PFSK-1 (cell line): ENCODE data around the gene KCNN4.
A peak's percentile ranks its signal among the peaks of the same experiment; 100 is the strongest.

ENCODE experiments used
- FOXP2 ChIP-seq: optimal IDR thresholded peaks from 2 replicates; pipeline ENCODE3; 2011; ENCODE audit warnings: borderline replicate concordance, control low read depth, inconsistent platforms; ENCODE audit not compliant: insufficient read depth; ENCODE audit errors: extremely low read length, extremely low read depth
- POLR2AphosphoS5 ChIP-seq: IDR thresholded peaks from 2 replicates; pipeline ENCODE4 v1.6.1; 2012; ENCODE audit warnings: low read depth, mild to moderate bottlenecking, control low read depth, low read length, moderate library complexity
- SIN3A ChIP-seq: IDR thresholded peaks from 2 replicates; pipeline ENCODE4 v1.6.1; 2012; ENCODE audit warnings: mild to moderate bottlenecking, low read length, moderate library complexity, borderline replicate concordance; ENCODE audit not compliant: insufficient read depth
- TAF1 ChIP-seq: IDR thresholded peaks from 2 replicates; pipeline ENCODE4 v1.6.1; 2012; ENCODE audit warnings: low read length, control low read depth, borderline replicate concordance; ENCODE audit not compliant: insufficient read depth
- TF ChIP-seq, protein P1 (sequence below), 2 experiments: IDR thresholded peaks; 2 replicates each; pipeline versions ENCODE4 v1.6.1 to v1.8.0; 2011 to 2012; ENCODE audit warnings: low read depth in 2 of 2, low read length in 2 of 2, control low read depth in 1 of 2, inconsistent platforms in 1 of 2, mild to moderate bottlenecking in 1 of 2, moderate library complexity in 1 of 2; ENCODE audit not compliant: insufficient read depth in 1 of 2

Gene KCNN4

GRCh38 chr19:43797118-43797517 is 16.3 kb upstream of the KCNN4 start:
- TF ChIP-seq TAF1 (no peak), FOXP2 (no peak), POLR2AphosphoS5 (no peak), SIN3A (no peak)
- TF ChIP-seq, protein P1, sequence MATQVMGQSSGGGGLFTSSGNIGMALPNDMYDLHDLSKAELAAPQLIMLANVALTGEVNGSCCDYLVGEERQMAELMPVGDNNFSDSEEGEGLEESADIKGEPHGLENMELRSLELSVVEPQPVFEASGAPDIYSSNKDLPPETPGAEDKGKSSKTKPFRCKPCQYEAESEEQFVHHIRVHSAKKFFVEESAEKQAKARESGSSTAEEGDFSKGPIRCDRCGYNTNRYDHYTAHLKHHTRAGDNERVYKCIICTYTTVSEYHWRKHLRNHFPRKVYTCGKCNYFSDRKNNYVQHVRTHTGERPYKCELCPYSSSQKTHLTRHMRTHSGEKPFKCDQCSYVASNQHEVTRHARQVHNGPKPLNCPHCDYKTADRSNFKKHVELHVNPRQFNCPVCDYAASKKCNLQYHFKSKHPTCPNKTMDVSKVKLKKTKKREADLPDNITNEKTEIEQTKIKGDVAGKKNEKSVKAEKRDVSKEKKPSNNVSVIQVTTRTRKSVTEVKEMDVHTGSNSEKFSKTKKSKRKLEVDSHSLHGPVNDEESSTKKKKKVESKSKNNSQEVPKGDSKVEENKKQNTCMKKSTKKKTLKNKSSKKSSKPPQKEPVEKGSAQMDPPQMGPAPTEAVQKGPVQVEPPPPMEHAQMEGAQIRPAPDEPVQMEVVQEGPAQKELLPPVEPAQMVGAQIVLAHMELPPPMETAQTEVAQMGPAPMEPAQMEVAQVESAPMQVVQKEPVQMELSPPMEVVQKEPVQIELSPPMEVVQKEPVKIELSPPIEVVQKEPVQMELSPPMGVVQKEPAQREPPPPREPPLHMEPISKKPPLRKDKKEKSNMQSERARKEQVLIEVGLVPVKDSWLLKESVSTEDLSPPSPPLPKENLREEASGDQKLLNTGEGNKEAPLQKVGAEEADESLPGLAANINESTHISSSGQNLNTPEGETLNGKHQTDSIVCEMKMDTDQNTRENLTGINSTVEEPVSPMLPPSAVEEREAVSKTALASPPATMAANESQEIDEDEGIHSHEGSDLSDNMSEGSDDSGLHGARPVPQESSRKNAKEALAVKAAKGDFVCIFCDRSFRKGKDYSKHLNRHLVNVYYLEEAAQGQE (IDR thresholded peaks at IDR 0.05; ENCODE audit: insufficient read depth in 1 of 2, low read depth in 2 of 2, low read length in 2 of 2) = no peak

- TF ChIP-seq TAF1 = no peak
- no peak for TF ChIP-seq POLR2AphosphoS5
- TF ChIP-seq FOXP2 = no peak
- TF ChIP-seq SIN3A = no peak
- TF ChIP-seq, protein P1 (IDR thresholded peaks at IDR 0.05; ENCODE audit: insufficient read depth in 1 of 2, low read depth in 2 of 2, low read length in 2 of 2) = no peak
Measured at GRCh38 chr19:43790587-43790986, 9.8 kb upstream of the KCNN4 start.

GRCh38 chr19:43789029-43789428 is 8.3 kb upstream of the KCNN4 start:
- TF ChIP-seq, protein P1 (IDR thresholded peaks at IDR 0.05; ENCODE audit: insufficient read depth in 1 of 2, low read depth in 2 of 2, low read length in 2 of 2) = peak; percentile 92 to 100
- TF ChIP-seq SIN3A (peak; percentile 99; the same call in 1 of the 2 replicates), TAF1 (no peak)

DNA sequence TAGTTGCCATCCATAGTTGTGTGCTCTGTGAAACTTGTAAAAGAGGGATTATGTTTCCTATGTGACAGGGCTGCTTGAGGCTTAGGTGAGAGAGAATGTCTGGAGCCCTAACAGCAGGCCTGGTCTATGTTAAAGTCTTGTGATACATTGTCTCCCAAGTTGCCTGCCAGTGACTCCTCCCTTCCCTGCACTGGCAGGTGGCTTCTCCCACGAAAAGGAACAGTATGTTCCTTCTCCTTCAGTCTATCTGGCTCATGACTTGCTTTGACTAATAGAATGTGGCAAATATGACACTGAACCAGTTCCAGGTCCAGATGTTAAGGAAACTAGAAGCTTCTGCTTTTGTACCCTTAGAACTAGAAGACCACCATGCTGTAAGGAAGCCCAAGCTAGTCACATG is 5.9 kb upstream of the KCNN4 start:
- no peak for TF ChIP-seq TAF1
- TF ChIP-seq POLR2AphosphoS5 = no peak
- TF ChIP-seq, protein P1 (IDR thresholded peaks at IDR 0.05; ENCODE audit: insufficient read depth in 1 of 2, low read depth in 2 of 2, low read length in 2 of 2) = no peak
- TF ChIP-seq SIN3A = no peak
- no peak for TF ChIP-seq FOXP2

GRCh38 chr19:43784981-43785808 is 4.4 kb upstream of the KCNN4 start:
- TF ChIP-seq POLR2AphosphoS5 (no peak), TAF1 (no peak), FOXP2 (no peak), SIN3A (no peak)
- TF ChIP-seq, protein P1 (IDR thresholded peaks at IDR 0.05; ENCODE audit: insufficient read depth in 1 of 2, low read depth in 2 of 2, low read length in 2 of 2) = peak in 1 of 2 experiments; percentile 72; a peak in 2 of 4 replicates
